Body of pancreas (tissue), 4 donors: ENCODE data around the gene ADD1. TPM values are rescaled to one million over a fixed set of nuclear protein-coding genes. Genes with fewer than 3 reads are reported as not detected.

ENCODE experiments used
- ATAC-seq: fragments of 150-250 bp; one replicate; pipeline ENCODE4 v1.9.1; 2016
- DNase-seq, 4 donors: peaks; one replicate each; pipeline ENCODE4 v3.0.0-alpha.2; 2019
- H3K27ac ChIP-seq, 4 donors: fragments of 200-600 bp; sonication (generic); 1 replicate in 3 of 4; 2 replicates in 1 of 4; pipeline versions ENCODE4 v1.5.1 to v1.6.1; 2016 to 2019; ENCODE audit warnings: mild to moderate bottlenecking in 1 of 4, mixed read lengths in 1 of 4, moderate library complexity in 1 of 4
- H3K27me3 ChIP-seq, 2 donors: fragments of 200-600 bp; sonication (generic); one replicate each; pipeline ENCODE4 v1.6.0; 2016; ENCODE audit warnings: mild to moderate bottlenecking in 1 of 2
- H3K36me3 ChIP-seq, 2 donors: fragments of 200-600 bp; sonication (generic); replicated peaks in 1 of 2; 2 replicates each; pipeline ENCODE4 v1.5.1; 2016; ENCODE audit warnings: low read depth in 2 of 2; ENCODE audit not compliant: insufficient read depth in 1 of 2
- H3K4me1 ChIP-seq: fragments of 200-600 bp; sonication (generic); one replicate; pipeline ENCODE4 v1.6.0; 2016
- H3K4me3 ChIP-seq, 2 donors: fragments of 200-600 bp; sonication (generic); 1 replicate in 1 of 2; 2 replicates in 1 of 2; pipeline ENCODE4 v1.5.1; 2016 to 2019
- H3K9me3 ChIP-seq, 3 donors: fragments of 200-600 bp; sonication (generic); 1 replicate in 2 of 3; 2 replicates in 1 of 3; pipeline ENCODE4 v1.5.1; 2016
- CTCF ChIP-seq, 7 experiments: fragments of 450-650 bp in 4 of 7; fragments of 200-600 bp in 3 of 7; sonication (generic) in 3 of 7; IDR thresholded peaks; one replicate each; pipeline ENCODE4 v1.5.1; 2016 to 2019; ENCODE audit warnings: antibody characterized with exemption in 7 of 7
- POLR2A ChIP-seq, 3 donors: fragments of 450-650 bp; IDR thresholded peaks; one replicate each; pipeline ENCODE4 v1.6.1; 2016; ENCODE audit warnings: antibody characterized with exemption in 3 of 3, mild to moderate bottlenecking in 2 of 3
- WGBS, 2 donors: methylation state at CpG; one replicate each; pipeline ENCODE4 v1.1.5; 2017; 5-methylcytosine and 5-hydroxymethylcytosine counted together
- intact Hi-C: fragments of 100-400 bp; cut with DNase I; formaldehyde crosslinking; loops from one replicate; pipeline ENCODE4 v1.15.1; 2023
- total RNA-seq, 2 donors: library from RNA; depleted of rRNA; stranded (reverse); fragments of >200 nt; gene quantifications; one replicate each; pipeline ENCODE4 v1.1.0, GENCODE V29; 2016

The ADD1 gene
- total RNA-seq, 2 donors from 2014 or later, result 84.1 to 266 TPM

GRCh38 chr4:2891294-2891693 is 47.6 kb downstream of the ADD1 start:
- Histone ChIP-seq H3K27ac (no peak overlapping the region), H3K9me3 (no peaks in the 10 kb centered on the region), H3K27me3 (no peaks in the 10 kb centered on the region), H3K4me1 (no peaks in the 10 kb centered on the region), H3K4me3 (no peak overlapping the region), H3K36me3 (peaks cover 0 to 8% of the 10 kb centered on the region in 2 donors)
- no peak for TF ChIP-seq POLR2A (IDR thresholded peaks at IDR 0.05)
- TF ChIP-seq CTCF (IDR thresholded peaks at IDR 0.05), result no peak
- intact Hi-C loops, result no loop called here
- 78 to 90% methylated on average over 5 of the region's 5 CpGs for WGBS, 2 donors
- DNase-seq, result no peak
- ATAC-seq, result no peak

GRCh38 chr4:2893772-2894171 is 50.1 kb downstream of the ADD1 start:
- 48 to 53% methylated on average over 5 of the region's 5 CpGs for WGBS, 2 donors
- peaks cover 0 to 10% of the 10 kb centered on the region in 2 donors for H3K36me3 ChIP-seq
- ATAC-seq (no peak), DNase-seq (peak in 1 of 4 donors; percentile 15)
- H3K4me3 ChIP-seq, result no peak overlapping the region
- intact Hi-C loops, result no loop called here
- H3K9me3 ChIP-seq, result no peaks in the 10 kb centered on the region
- TF ChIP-seq POLR2A (IDR thresholded peaks at IDR 0.05) (no peak), CTCF (IDR thresholded peaks at IDR 0.05) (no peak)
- no peaks in the 10 kb centered on the region for H3K4me1 ChIP-seq
- no peaks in the 10 kb centered on the region for H3K27me3 ChIP-seq
- H3K27ac ChIP-seq, result peak overlapping the region in 1 of 4 donors; percentile 19

DNA sequence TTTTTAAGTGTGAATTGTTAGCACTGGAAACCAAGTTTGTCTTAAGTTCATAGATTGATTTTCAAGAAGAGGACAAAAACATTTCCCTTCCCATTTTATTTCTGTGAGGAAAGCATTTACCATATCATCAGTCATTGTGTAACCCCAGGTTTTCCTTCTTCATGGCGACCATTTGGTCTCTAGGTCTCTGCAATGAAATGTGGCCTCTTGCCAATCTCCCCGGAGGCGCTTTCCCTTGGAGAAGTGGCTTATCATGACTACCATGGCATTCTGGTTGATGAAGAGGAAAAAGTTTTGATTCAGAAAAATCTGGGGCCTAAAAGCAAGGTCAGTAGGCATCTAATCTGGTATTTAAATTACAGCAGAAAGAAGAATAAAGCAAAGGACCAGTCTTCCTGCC is 54.4 kb downstream of the ADD1 start:
- H3K4me1 ChIP-seq, result peaks cover 14% of the 10 kb centered on the region
- H3K9me3 ChIP-seq, result no peaks in the 10 kb centered on the region
- no peak overlapping the region for H3K27ac ChIP-seq
- intact Hi-C loops, result no loop called here
- ATAC-seq (no peak), DNase-seq (no peak)
- TF ChIP-seq CTCF (IDR thresholded peaks at IDR 0.05), result no peak
- no peak for TF ChIP-seq POLR2A (IDR thresholded peaks at IDR 0.05)
- WGBS, 2 donors, result 53 to 59% methylated on average over 3 of the region's 3 CpGs
- no peaks in the 10 kb centered on the region for H3K27me3 ChIP-seq
- H3K4me3 ChIP-seq, result no peak overlapping the region
- peaks cover 12 to 23% of the 10 kb centered on the region in 2 donors for H3K36me3 ChIP-seq

DNA sequence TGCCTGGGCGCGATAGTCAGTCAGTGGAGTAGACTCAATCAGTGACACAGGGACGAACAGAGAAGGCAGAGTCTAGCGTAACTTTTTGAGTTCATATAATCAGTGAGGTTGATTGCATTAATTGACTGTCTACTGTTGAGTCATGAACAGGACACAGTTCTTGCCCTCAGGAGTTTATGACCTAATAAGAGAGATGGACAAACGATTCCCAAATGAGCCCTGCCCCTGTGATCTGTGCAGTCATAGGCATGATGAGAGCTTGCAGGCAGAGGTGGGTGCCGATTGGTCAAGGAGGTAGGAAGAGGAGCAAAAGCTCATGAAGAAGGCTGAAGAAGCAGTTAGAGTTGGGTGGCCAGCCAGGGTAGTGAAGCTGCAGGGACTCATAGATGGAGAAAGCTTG is 57.1 kb downstream of the ADD1 start:
- no peak overlapping the region for H3K27ac ChIP-seq
- peaks cover 14% of the 10 kb centered on the region for H3K4me1 ChIP-seq
- TF ChIP-seq POLR2A (IDR thresholded peaks at IDR 0.05) (no peak), CTCF (IDR thresholded peaks at IDR 0.05) (no peak)
- H3K36me3 ChIP-seq, result peaks cover 19 to 32% of the 10 kb centered on the region in 2 donors
- no peak overlapping the region for H3K4me3 ChIP-seq
- no peak for DNase-seq
- H3K27me3 ChIP-seq, result no peaks in the 10 kb centered on the region
- intact Hi-C loops, result no loop called here
- no peak for ATAC-seq
- H3K9me3 ChIP-seq, result no peaks in the 10 kb centered on the region
- WGBS, 2 donors, result 87 to 90% methylated on average over 6 of the region's 6 CpGs

DNA sequence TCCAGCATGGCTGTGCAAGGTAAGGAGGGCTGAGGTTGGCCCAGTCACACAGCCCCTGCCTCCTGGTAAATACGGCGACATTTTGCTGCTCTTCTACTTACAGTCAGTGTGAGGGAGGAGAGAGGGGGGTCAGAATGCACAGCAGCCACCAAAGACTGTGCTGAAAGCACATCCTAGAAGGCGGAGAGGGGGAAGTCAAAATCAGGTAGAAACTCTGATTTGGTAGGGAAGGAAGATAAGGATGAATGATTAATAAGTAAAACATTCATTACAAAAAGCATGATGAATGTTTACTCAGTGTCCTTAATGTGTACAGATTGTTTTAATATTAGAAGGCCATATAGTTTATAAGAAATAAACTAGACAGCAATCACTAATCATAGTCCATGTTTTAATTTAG is 57.5 kb downstream of the ADD1 start:
- Histone ChIP-seq H3K4me1 (peaks cover 14% of the 10 kb centered on the region), H3K36me3 (peaks cover 19 to 32% of the 10 kb centered on the region in 2 donors), H3K27me3 (no peaks in the 10 kb centered on the region), H3K27ac (no peak overlapping the region), H3K9me3 (no peaks in the 10 kb centered on the region), H3K4me3 (no peak overlapping the region)
- TF ChIP-seq CTCF (IDR thresholded peaks at IDR 0.05) (no peak), POLR2A (IDR thresholded peaks at IDR 0.05) (no peak)
- no peak for DNase-seq
- ATAC-seq, result no peak
- intact Hi-C loops, result no loop called here
- WGBS, 2 donors, result 56 to 71% methylated on average over 3 of the region's 3 CpGs
